ENCODE data around the gene GPSM1. TPM values are rescaled to one million over a fixed set of nuclear protein-coding genes. Genes with fewer than 3 reads are reported as not detected.

Gene GPSM1
- total RNA-seq, 1 experiment from 2014 or later = 26.9 TPM

- no peak for DNase-seq
- no peaks in the 10 kb centered on the region for H3K9me2 ChIP-seq (replicated peaks; ENCODE audit: low read length)
- intact Hi-C loops (cut with micrococcal nuclease) = no loop called here
- peaks cover 3% of the 10 kb centered on the region; the same call in 1 of the 2 replicates for H3K79me2 ChIP-seq (ENCODE audit: low read length)
- no peak overlapping the region for H3K9ac ChIP-seq (ENCODE audit: low read length)
- ChIA-PET CTCF (no interaction called here), POLR2A (ENCODE audit: unreplicated experiment) (no interaction called here)
- BruUV-seq (replicated peaks) = no TSS peak
- H4K20me1 ChIP-seq (ENCODE audit: low read length) = no peaks in the 10 kb centered on the region
- H3K4me3 ChIP-seq (ENCODE audit: low read length) = no peak overlapping the region
- no peaks in the 10 kb centered on the region for H3K36me3 ChIP-seq (ENCODE audit: low read depth, low read length)
- no peaks in the 10 kb centered on the region for H3K27me3 ChIP-seq (ENCODE audit: low read length)
- no peak overlapping the region for H2AFZ ChIP-seq (ENCODE audit: low read length)
- ATAC-seq = no peak
- no peaks in the 10 kb centered on the region for H3K9me3 ChIP-seq (ENCODE audit: low read length)
- no peak overlapping the region for H3K4me2 ChIP-seq (ENCODE audit: low read length)
- no peaks in the 10 kb centered on the region for H3F3A ChIP-seq (ENCODE audit: low read length, unreplicated experiment)
- no peak for TF ChIP-seq EZH2 (IDR thresholded peaks at IDR 0.05; ENCODE audit: low read length, unreplicated experiment)
- no peak for TF ChIP-seq CTCF (conservative IDR thresholded peaks at IDR 0.05; ENCODE audit: low read depth, low read length)
- no peak for TF ChIP-seq EZH2phosphoT487 (IDR thresholded peaks at IDR 0.05; ENCODE audit: borderline replicate concordance, low read length)
- no peaks in the 10 kb centered on the region for H3K4me1 ChIP-seq (ENCODE audit: insufficient read depth, low read length)
- H3K27ac ChIP-seq (ENCODE audit: low read length) = no peak overlapping the region
Measured at GRCh38 chr9:136335296-136336155, 8.2 kb downstream of the GPSM1 start.

GRCh38 chr9:136336156-136336870, 9.0 kb downstream of the GPSM1 start:
- no peaks in the 10 kb centered on the region for H4K20me1 ChIP-seq (ENCODE audit: low read length)
- H3F3A ChIP-seq (ENCODE audit: low read length, unreplicated experiment) = no peaks in the 10 kb centered on the region
- H3K4me1 ChIP-seq (ENCODE audit: insufficient read depth, low read length) = no peaks in the 10 kb centered on the region
- H3K79me2 ChIP-seq (ENCODE audit: low read length) = no peaks in the 10 kb centered on the region
- ChIA-PET CTCF (no interaction called here), POLR2A (ENCODE audit: unreplicated experiment) (no interaction called here)
- no peaks in the 10 kb centered on the region for H3K36me3 ChIP-seq (ENCODE audit: low read depth, low read length)
- H3K27ac ChIP-seq (ENCODE audit: low read length) = no peak overlapping the region
- intact Hi-C loops (cut with micrococcal nuclease) = no loop called here
- ATAC-seq (no peak), DNase-seq (no peak)
- no peak overlapping the region for H3K4me2 ChIP-seq (ENCODE audit: low read length)
- H3K9me3 ChIP-seq (ENCODE audit: low read length) = no peaks in the 10 kb centered on the region
- BruUV-seq (replicated peaks) = no TSS peak
- no peaks in the 10 kb centered on the region for H3K9me2 ChIP-seq (replicated peaks; ENCODE audit: low read length)
- H3K9ac ChIP-seq (ENCODE audit: low read length) = no peak overlapping the region
- no peak overlapping the region for H2AFZ ChIP-seq (ENCODE audit: low read length)
- no peaks in the 10 kb centered on the region for H3K27me3 ChIP-seq (ENCODE audit: low read length)
- no peak for TF ChIP-seq EZH2 (IDR thresholded peaks at IDR 0.05; ENCODE audit: low read length, unreplicated experiment)
- no peak for TF ChIP-seq CTCF (conservative IDR thresholded peaks at IDR 0.05; ENCODE audit: low read depth, low read length)
- no peak for TF ChIP-seq EZH2phosphoT487 (IDR thresholded peaks at IDR 0.05; ENCODE audit: borderline replicate concordance, low read length)
- no peak overlapping the region for H3K4me3 ChIP-seq (ENCODE audit: low read length)

Data from PC-3 (cell line).